GM12878 (cell line): ENCODE data around the gene ITGA3. TPM values are rescaled to one million over a fixed set of nuclear protein-coding genes. Genes with fewer than 3 reads are reported as not detected.

ENCODE experiments used
- NRF1 ChIP-seq: conservative IDR thresholded peaks from 2 replicates; pipeline ENCODE4 v1.6.1; 2011; ENCODE audit warnings: mild to moderate bottlenecking, low read depth, low read length, improper control_type of control experiment
- REST ChIP-seq: IDR thresholded peaks from 2 replicates; pipeline ENCODE4 v1.6.1; 2012; ENCODE audit warnings: mild to moderate bottlenecking, low read depth, low read length
- SPI1 ChIP-seq: IDR thresholded peaks from 2 replicates; pipeline ENCODE4 v1.6.1; 2011; ENCODE audit warnings: low read depth, mild to moderate bottlenecking, low read length, moderate library complexity, borderline replicate concordance; ENCODE audit not compliant: insufficient read depth
- ZBTB11 ChIP-seq: fragments of 450-650 bp; formaldehyde crosslinking; IDR thresholded peaks from 2 replicates; pipeline ENCODE4 v1.5.0; 2022; ENCODE audit warnings: mild to moderate bottlenecking, missing genetic modification characterization
- ZNF207 ChIP-seq: fragments of 450-650 bp; IDR thresholded peaks from 2 replicates; pipeline ENCODE4 v1.6.1; 2014; ENCODE audit warnings: antibody characterized with exemption, mild to moderate bottlenecking, borderline replicate concordance
- ZSCAN29 ChIP-seq: fragments of 450-650 bp; IDR thresholded peaks from 2 replicates; pipeline ENCODE4 v1.6.1; 2017; ENCODE audit warnings: mild to moderate bottlenecking, moderate library complexity
- polyA plus RNA-seq, 11 experiments: library from polyadenylated mRNA; depleted of rRNA in 4 of 11; unstranded in 6 of 11; stranded (reverse) in 5 of 11; fragments of >200 nt; fragmentation: Nextera tagmentation in 4 of 11; fragmentation: Illumina TruSeq in 1 of 11; extraction: Ambion mirVana in 4 of 11; extraction: Trizol in 1 of 11; gene quantifications; 1 replicate in 1 of 11; 2 replicates in 10 of 11; pipeline versions ENCODE4 v1.2.1 to v1.2.3, GENCODE V29; 2011 to 2016; ENCODE audit warnings: inconsistent platforms in 2 of 11, missing spikeins in 2 of 11, low read depth in 1 of 11
- total RNA-seq, 4 experiments: library from RNA; depleted of rRNA in 3 of 4; stranded (reverse); fragments of >200 nt in 3 of 4; fragmentation: Illumina TruSeq in 1 of 4; extraction: Trizol in 1 of 4; gene quantifications; 2 replicates each; pipeline versions ENCODE4 v1.2.1 to v1.2.3, GENCODE V29; 2013 to 2021

Gene ITGA3
- total and polyA plus RNA-seq, 10 of the 15 experiments (the other 5 are each of a cell fraction or from before 2014, with no cell fraction given): 0.29 to 13.4 (median 6.6) TPM

- TF ChIP-seq ZBTB11 (CRISPR knock-in tag): no peak
- no peak for TF ChIP-seq ZNF207
- TF ChIP-seq REST: no peak
- TF ChIP-seq SPI1: no peak
- no peak for TF ChIP-seq NRF1
- TF ChIP-seq ZSCAN29: no peak
These were observed 4.3 kb upstream of the ITGA3 start (continued) for GRCh38 chr17:50051606-50052005.
